GM06990 (cell line): ENCODE measurements around the gene HOXA11.

Experiments used
- DNase-seq: peaks from one replicate; pipeline ENCODE4 v3.0.0-alpha.2; 2011; ENCODE audit not compliant: insufficient read length; ENCODE audit errors: extremely low read depth
- H3K27me3 ChIP-seq: replicated peaks from 2 replicates; pipeline ENCODE4 v1.6.0; 2011; ENCODE audit warnings: low read length; ENCODE audit not compliant: control insufficient read depth, insufficient read depth
- H3K36me3 ChIP-seq: 2 replicates; pipeline ENCODE4 v1.5.1; 2011; ENCODE audit warnings: low read length; ENCODE audit not compliant: control insufficient read depth, insufficient read depth
- H3K4me3 ChIP-seq: replicated peaks from 2 replicates; pipeline ENCODE4 v1.5.1; 2011; ENCODE audit warnings: low read depth, mild to moderate bottlenecking, control low read depth, low read length
- TF ChIP-seq, protein P1 (sequence below): IDR thresholded peaks from 2 replicates; pipeline ENCODE4 v1.5.1; 2011; ENCODE audit warnings: low read length, control low read depth, mild to moderate bottlenecking, inconsistent platforms; ENCODE audit not compliant: insufficient read depth, poor library complexity, severe bottlenecking

The HOXA11 gene

DNA sequence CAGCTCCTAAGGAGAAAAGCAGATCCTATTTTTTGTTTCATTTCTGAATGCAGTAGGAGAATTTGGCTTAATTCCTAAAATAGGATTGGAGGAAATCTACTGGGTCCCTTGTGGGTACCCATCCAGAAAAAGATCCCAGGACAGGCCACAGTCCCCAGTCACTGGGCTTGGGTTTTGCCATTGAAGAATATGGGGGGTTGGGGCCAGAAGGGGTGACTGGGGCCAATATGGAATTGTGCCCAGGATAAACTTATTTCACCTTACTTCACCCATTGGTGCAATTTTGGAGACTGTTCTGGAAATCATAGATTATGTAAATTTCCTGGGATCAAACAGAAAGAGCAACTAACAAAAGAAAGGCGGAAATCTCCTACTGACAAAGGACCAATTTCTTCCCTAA lies 46.6 kb downstream of the HOXA11 start:
- no peaks in the 10 kb centered on the region for H3K27me3 ChIP-seq

DNA sequence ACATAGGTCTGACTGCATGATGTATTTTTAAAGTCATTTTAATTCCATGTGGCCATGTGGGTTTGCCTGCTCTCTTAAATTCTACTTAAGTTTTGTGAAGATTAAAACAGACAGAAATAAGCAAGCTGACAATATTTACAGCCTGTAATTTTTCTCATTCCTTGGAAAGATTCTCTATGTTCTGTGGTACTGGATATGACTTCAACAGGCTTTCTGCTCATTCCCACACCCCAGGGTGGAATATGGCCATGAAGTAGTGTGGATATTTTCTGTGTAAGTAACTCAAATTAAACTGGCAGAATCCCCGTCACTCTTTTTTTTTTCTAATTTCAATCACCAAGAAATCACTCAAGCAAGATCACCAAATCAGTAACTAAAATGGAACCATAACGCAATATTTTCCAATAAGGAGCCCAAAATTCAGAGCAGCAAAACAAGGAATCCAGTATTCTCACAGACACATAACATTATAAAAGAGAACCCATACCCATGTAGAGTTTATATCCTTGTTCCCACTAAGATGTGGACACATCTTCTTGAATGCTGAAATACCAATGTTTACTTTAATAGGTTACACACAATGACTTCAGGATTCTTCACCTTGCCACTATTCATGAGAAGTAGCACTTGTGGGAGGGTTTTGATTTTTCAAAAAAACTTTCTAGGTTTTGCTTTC lies 47.3 kb downstream of the HOXA11 start:
- DNase-seq, result no peak
- no peaks in the 10 kb centered on the region for H3K36me3 ChIP-seq
- H3K27me3 ChIP-seq, result no peaks in the 10 kb centered on the region
- H3K4me3 ChIP-seq, result no peak overlapping the region
- TF ChIP-seq, protein P1, sequence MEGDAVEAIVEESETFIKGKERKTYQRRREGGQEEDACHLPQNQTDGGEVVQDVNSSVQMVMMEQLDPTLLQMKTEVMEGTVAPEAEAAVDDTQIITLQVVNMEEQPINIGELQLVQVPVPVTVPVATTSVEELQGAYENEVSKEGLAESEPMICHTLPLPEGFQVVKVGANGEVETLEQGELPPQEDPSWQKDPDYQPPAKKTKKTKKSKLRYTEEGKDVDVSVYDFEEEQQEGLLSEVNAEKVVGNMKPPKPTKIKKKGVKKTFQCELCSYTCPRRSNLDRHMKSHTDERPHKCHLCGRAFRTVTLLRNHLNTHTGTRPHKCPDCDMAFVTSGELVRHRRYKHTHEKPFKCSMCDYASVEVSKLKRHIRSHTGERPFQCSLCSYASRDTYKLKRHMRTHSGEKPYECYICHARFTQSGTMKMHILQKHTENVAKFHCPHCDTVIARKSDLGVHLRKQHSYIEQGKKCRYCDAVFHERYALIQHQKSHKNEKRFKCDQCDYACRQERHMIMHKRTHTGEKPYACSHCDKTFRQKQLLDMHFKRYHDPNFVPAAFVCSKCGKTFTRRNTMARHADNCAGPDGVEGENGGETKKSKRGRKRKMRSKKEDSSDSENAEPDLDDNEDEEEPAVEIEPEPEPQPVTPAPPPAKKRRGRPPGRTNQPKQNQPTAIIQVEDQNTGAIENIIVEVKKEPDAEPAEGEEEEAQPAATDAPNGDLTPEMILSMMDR, result no peak

More for the DNA sequence above, 46.6 kb downstream of the HOXA11 start:
- Histone ChIP-seq H3K4me3 (no peak overlapping the region), H3K36me3 (no peaks in the 10 kb centered on the region)
- TF ChIP-seq, protein P1, result no peak
- DNase-seq, result no peak

DNA sequence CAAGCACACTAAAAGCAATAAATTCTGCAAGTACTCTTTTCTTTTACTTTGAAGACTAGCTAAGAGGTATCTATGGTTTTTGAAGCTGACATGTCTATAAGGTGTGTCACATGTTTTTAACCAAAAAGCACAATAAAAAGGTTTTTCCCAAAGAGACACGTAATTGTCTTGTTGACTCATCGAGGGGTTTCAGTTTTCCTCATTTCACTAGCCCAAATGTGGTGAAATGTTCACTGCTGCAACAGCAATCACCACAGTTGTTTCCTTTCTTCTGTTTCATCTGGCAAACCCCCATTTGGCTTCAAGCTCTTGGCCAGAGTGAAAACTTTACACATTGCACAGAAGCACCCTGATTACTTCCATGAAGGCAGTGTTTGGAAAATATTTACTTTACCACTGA lies 50.6 kb downstream of the HOXA11 start:
- no peak for DNase-seq
- TF ChIP-seq, protein P1, result no peak
- no peaks in the 10 kb centered on the region for H3K27me3 ChIP-seq

DNA sequence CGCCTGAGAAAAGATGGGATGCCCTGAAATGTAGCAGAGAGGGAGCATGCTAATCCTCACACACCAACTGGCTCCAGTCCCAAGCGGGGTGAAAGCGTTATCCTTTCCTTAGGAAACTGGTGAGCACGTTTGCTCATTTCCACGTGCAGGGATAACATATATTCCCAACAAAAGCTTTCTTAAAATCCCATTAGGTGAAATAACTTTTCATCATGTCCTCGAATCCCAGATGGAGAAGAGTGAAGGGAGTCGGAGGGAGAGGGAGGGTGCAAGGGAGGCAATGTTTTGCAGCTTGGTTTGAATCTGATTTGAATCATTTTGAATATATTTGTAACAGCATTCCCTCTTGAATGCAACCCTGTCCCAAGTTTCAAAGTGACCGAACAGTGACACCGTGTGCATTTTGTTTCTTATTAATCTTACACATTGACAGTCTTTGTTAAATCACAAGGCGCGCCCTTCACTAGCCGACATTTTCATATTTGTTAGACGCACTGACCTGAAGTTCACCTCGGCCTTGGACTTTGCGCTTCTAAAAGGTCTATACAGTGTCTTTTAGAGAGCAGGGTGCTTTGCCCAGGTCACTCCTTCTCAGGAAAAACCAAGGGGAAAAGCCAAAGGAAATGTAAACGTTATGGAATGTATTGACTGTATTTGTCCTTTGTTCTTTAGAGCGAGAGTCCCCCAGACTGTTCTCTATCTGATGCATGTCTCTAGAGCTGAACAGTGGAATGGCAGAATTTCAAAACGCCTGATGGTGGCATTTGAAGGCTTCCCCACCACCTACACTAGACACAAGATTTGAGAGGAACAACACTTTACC lies 51.4 kb downstream of the HOXA11 start:
- Histone ChIP-seq H3K4me3 (no peak overlapping the region), H3K27me3 (no peaks in the 10 kb centered on the region), H3K36me3 (no peaks in the 10 kb centered on the region)
- TF ChIP-seq, protein P1, result no peak
- DNase-seq, result no peak

More for the DNA sequence above, 50.6 kb downstream of the HOXA11 start:
- H3K4me3 ChIP-seq, result no peak overlapping the region
- no peaks in the 10 kb centered on the region for H3K36me3 ChIP-seq

DNA sequence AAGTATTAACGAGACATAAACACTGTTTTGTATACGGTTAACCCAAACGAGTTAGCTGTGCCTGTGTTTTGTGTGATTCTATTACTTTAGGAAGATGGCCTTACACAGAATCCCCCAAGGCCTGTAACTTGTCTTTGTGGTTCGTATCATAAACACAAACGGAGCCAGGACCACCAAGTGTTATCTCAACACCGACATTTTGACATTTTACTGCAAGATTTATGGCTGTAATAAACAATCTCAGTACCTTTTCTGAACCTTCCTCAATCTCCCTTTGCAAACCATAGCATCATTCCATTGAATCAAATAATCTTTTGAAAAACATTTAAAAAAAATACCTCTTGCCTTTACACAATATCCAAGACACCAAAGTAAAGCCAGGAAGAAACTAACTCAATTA lies 52.1 kb downstream of the HOXA11 start:
- Histone ChIP-seq H3K4me3 (no peak overlapping the region), H3K27me3 (no peaks in the 10 kb centered on the region), H3K36me3 (no peaks in the 10 kb centered on the region)
- TF ChIP-seq, protein P1, result no peak
- no peak for DNase-seq
